LNCaP clone FGC (cell line): ENCODE data around the gene ATP6V1E1.
"Not testable (repeated sequence)": the region's sequence is repeated elsewhere in the genome, so short reads cannot be mapped to it uniquely, and the experiment has no call there.

Experiments
- DNase-seq: peaks from one replicate; pipeline ENCODE4 v3.0.0-alpha.2; 2011; ENCODE audit warnings: low read depth
- H3K4me3 ChIP-seq: 2 replicates; pipeline ENCODE4 v1.5.1; 2011; ENCODE audit warnings: mild to moderate bottlenecking, low read depth, low read length, control low read depth
- TF ChIP-seq, protein P1 (sequence below): IDR thresholded peaks from 2 replicates; pipeline ENCODE4 v1.5.1; 2012; ENCODE audit warnings: mild to moderate bottlenecking; ENCODE audit not compliant: control insufficient read depth, insufficient read depth; ENCODE audit errors: extremely low read depth

Gene ATP6V1E1

DNA sequence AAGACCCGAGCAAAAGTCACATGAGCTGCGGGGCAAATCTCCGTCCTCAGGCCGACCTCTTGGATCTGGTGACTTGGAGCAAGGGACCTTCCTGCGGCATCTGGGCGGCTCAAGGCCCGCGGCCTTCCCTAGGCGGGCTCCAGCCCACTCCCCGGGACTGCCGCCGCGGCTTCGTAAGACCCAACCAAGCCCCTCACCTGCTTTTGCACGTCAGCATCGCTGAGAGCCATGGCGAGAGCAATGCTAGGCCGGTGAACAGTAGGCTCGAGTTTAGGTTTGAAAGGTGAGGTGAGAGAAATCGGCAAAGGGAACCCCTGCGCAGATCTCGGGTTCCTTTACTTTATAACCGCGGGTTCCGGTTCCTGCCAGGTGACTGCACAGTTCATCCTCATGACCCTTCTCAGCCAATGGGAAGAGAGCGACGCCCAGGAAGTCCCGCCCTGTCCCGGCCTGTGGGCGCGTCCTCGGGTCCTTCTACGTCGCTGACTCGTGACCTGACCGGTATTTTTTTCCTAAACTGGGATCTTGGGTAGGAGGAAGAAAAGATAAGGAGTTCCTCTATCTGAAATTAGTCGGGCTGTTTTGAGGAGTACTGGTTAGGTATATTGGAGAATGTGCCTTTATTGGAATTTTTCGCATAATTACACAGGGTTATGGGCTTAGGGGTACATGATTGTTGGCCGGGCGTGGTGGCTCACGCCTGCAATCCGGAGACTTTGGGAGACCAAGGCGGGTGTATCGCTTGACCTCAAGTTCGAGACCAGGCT is at the start of gene ATP6V1E1:
TSS of gene ATP6V1E1 (minus strand) at position 344 of the 767 bp plus-strand sequence. CDS start at position 230, 114 bp downstream.
- TF ChIP-seq, protein P1, sequence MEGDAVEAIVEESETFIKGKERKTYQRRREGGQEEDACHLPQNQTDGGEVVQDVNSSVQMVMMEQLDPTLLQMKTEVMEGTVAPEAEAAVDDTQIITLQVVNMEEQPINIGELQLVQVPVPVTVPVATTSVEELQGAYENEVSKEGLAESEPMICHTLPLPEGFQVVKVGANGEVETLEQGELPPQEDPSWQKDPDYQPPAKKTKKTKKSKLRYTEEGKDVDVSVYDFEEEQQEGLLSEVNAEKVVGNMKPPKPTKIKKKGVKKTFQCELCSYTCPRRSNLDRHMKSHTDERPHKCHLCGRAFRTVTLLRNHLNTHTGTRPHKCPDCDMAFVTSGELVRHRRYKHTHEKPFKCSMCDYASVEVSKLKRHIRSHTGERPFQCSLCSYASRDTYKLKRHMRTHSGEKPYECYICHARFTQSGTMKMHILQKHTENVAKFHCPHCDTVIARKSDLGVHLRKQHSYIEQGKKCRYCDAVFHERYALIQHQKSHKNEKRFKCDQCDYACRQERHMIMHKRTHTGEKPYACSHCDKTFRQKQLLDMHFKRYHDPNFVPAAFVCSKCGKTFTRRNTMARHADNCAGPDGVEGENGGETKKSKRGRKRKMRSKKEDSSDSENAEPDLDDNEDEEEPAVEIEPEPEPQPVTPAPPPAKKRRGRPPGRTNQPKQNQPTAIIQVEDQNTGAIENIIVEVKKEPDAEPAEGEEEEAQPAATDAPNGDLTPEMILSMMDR = no peak
- H3K4me3 ChIP-seq = peak within 1 kb of the TSS; percentile 89
- peak; percentile 91 for DNase-seq

DNA sequence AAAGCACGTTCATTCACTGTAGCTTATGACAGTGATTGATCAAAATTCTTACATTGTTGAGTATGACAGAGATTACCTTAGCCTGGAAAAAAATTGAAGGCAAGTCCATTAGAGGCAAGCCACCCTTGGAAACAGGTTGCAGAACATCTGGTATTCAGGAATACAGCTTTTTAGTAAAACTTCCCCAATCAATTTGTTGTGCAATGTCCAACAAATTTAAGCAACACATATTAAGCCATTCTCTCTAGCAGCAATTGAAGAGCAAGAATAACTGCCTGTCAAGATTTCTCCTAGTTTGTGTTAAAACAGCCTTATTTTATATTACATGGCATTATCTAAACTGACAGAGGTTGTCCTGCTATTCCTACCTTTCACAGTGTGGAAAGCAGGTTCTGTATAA is 47.0 kb upstream of the ATP6V1E1 start:
- TF ChIP-seq, protein P1 = no peak
- no peak for DNase-seq
- no peak overlapping the region for H3K4me3 ChIP-seq

DNA sequence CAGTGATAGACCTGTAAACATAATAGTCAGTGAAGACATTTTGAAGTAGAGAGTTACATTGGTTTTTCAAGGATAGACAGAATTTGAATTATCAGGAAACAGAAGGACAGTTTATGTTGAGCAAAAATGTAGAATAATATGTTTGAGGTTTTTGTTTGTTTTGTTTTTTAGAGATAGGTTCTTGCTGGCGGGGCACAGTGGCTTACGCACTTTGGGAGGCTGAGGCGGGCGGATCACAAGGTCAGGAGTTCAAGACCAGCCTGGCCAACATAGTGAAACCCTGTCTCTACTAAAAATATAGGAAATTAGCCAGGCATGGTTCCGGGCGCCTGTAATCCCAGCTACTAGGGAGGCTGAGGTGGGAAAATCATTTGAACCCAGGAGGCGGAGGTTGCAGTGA is 45.6 kb upstream of the ATP6V1E1 start:
- TF ChIP-seq, protein P1 = no peak
- DNase-seq = no peak
- no peak overlapping the region for H3K4me3 ChIP-seq

DNA sequence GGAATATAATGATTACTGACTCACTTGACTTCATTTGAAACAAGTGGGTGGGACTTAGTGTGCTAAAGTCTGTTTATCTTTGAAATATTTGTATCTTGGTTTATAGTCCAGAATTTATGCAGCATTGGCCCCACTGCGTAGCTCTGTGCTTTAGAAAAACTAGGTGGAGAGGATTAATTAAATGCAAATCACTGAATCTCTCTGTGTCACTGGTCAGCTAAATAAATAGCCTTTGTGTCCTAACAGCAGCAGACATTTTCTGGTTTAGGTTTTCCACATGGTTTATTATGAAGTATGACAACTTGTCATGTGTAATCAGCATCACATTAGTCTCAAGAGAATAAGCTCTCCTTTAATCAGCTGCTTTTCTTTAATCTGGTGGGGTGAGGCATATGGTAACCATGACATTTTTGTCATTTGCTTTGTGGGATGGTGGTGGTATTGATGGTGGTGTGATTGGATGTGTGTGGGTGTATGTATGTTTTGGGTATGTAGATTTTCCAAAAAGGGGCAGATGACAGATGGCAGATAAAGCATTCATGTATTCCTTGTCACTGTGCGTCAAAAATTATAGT is 44.0 kb upstream of the ATP6V1E1 start:
- DNase-seq = no peak
- TF ChIP-seq, protein P1 = no peak
- H3K4me3 ChIP-seq = no peak overlapping the region

DNA sequence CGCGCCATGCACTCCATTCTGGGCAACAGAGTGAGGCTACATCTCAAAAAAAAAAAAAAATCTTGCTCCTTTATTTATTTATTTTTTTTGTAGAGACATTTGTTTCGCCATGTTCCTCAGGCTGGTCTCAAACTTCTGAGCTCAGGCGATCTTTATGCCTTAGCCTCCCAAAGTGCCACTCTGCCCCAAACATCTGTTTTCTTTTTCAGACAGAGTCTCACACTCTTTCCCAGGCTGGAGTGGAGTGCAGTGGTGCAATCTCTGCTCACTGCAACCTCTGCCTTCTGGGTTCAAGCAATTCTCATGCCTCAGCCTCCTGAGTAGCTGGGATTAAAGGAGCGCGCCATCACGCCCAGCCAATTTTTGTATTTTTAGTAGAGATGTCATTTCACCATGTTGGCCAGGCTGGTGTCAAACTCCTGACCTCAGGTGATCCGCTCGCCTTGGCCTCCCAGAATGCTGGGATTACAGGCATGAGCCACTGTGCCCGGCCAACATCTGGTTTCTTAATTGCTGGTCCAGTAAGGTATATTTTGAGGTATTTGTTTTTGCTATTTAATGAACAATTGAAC is 43.1 kb upstream of the ATP6V1E1 start:
- H3K4me3 ChIP-seq, DNase-seq: not testable (repeated sequence)

DNA sequence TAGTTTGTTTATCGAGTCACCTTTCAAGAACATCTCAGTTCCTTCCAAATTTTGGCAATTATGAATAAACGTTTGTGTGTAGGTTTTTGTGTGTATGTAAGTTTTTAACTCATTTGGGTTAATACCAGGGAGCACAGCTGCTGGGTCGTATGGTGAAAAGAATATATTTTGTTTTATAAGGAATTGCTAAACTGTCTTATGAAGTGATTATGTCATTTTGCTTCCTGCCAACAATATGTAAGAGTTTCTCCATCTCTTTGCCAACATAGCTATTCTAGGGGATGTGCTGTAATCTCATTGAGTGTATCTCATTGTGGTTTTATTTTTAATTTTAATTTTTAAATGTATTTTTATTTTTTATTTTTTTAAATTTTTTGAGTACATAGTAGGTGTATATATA is 37.3 kb upstream of the ATP6V1E1 start:
- no peak overlapping the region for H3K4me3 ChIP-seq
- TF ChIP-seq, protein P1 = no peak
- DNase-seq = no peak

DNA sequence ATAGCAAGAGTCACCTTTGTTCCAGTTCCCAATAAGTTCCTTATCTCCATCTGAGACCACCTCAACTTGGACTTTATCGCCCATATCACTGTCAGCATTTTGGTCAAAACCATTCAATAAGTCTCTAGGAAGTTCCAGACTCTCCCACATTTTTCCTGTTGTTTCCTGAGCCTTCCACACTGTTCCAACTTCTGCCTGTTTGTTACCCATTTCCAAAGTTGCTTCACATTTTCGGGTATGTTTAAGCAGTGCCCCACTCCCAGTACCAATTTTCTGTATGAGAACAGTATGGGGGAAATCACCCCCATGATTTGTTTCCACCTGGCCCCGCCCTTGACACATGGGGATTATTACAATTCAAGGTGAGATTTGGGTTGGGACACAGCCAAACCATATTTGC is 36.7 kb upstream of the ATP6V1E1 start:
- no peak overlapping the region for H3K4me3 ChIP-seq
- no peak for DNase-seq
- TF ChIP-seq, protein P1 = no peak
